Cardiac muscle cell (in vitro differentiated cells and primary cell): ENCODE results near the gene BRINP1. TPM values are rescaled to one million over a fixed set of nuclear protein-coding genes. Genes with fewer than 3 reads are reported as not detected.

Experiments
- DNase-seq, 2 donors: peaks; one replicate each; pipeline versions ENCODE4 v3.0.0 to v3.0.0-alpha.2; 2010 to 2017; ENCODE audit warnings: low read depth in 1 of 2, low spot score in 1 of 2
- H3K27ac ChIP-seq: fragments of 200-600 bp; sonication (generic); 2 replicates; pipeline ENCODE4 v1.5.1; 2016
- H3K27me3 ChIP-seq: fragments of 200-600 bp; sonication (generic); 2 replicates; pipeline ENCODE4 v1.6.0; 2016; ENCODE audit warnings: control low read depth
- H3K36me3 ChIP-seq: fragments of 200-600 bp; sonication (generic); 2 replicates; pipeline ENCODE4 v1.5.1; 2016; ENCODE audit warnings: control low read depth
- H3K4me1 ChIP-seq: fragments of 200-600 bp; sonication (generic); 2 replicates; pipeline ENCODE4 v1.8.1; 2017; ENCODE audit warnings: low read depth, mild to moderate bottlenecking, mixed run types
- H3K4me3 ChIP-seq: fragments of 200-600 bp; sonication (generic); 2 replicates; pipeline ENCODE4 v1.5.1; 2016; ENCODE audit warnings: mild to moderate bottlenecking
- H3K9me3 ChIP-seq: fragments of 200-600 bp; sonication (generic); 2 replicates; pipeline ENCODE4 v1.5.1; 2017; ENCODE audit warnings: low read depth, mild to moderate bottlenecking, control low read depth
- CTCF ChIP-seq: IDR thresholded peaks from 2 replicates; pipeline ENCODE4 v1.5.1; 2012; ENCODE audit warnings: low read depth, mild to moderate bottlenecking, low read length
- polyA plus RNA-seq: library from polyadenylated mRNA; unstranded; fragments of >200 nt; fragmentation: Nextera tagmentation; extraction: Ambion mirVana; gene quantifications from 2 replicates; pipeline ENCODE4 v1.2.1, GENCODE V29; 2016
- total RNA-seq: library from RNA; depleted of rRNA; stranded (reverse); fragments of >200 nt; gene quantifications from 2 replicates; pipeline ENCODE4 v1.2.3, GENCODE V29; 2016

BRINP1 gene
- total and polyA plus RNA-seq, 2 experiments from 2014 or later: 4.5 to 5.2 TPM

DNA sequence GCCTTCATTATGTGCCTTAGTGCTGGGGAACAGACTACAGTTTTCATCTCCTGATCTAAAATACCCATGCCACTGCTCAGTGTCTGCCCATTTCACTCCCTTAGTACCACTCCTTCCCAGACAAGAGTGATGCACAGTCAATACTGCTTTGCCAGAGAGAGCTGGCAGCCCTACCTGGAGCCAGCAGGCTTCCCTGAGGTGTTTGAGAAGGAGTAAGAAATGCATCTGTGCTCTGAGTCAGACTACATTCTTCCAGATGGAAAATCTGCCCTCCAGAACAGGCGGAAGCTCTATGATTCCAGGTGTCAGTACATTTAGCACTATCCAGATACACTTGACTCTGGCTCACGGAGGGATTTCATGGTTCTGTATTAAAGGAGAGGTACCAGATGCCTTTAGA is 209.8 kb downstream of the BRINP1 start:
- Histone ChIP-seq H3K36me3 (no peaks in the 10 kb centered on the region), H3K4me3 (no peak overlapping the region), H3K9me3 (no peaks in the 10 kb centered on the region), H3K4me1 (no peaks in the 10 kb centered on the region), H3K27me3 (no peaks in the 10 kb centered on the region), H3K27ac (no peak overlapping the region)
- TF ChIP-seq CTCF: no peak
- no peak for DNase-seq

- TF ChIP-seq CTCF: no peak
- no peak overlapping the region for H3K27ac ChIP-seq
- no peaks in the 10 kb centered on the region for H3K4me1 ChIP-seq
- H3K9me3 ChIP-seq: no peaks in the 10 kb centered on the region
- H3K27me3 ChIP-seq: no peaks in the 10 kb centered on the region
- H3K36me3 ChIP-seq: no peaks in the 10 kb centered on the region
- no peak overlapping the region for H3K4me3 ChIP-seq
- no peak for DNase-seq
Measured at GRCh38 chr9:119157196-119157595, 212.0 kb downstream of the BRINP1 start.

DNA sequence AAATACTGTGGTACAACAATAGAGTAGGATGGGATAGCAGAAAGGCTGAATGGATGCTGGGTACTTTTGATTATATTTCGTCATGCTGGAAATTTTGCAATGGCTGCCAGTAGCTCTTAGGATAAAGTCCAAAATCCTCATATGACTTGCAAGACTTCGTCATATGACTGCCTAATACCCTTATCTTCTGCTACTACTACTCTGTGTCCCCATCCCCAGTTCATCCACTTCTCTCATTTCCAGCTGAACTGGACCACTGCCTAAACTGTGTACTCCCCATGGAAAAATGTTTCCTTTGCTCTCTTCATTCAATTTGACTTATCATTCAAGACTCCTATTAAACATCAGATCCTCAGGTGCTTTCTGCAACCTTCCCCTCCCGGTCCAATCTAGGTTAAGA is 212.9 kb downstream of the BRINP1 start:
- no peak for DNase-seq
- no peaks in the 10 kb centered on the region for H3K4me1 ChIP-seq
- H3K27ac ChIP-seq: no peak overlapping the region

GRCh38 chr9:119154527-119154926 is 214.7 kb downstream of the BRINP1 start:
- H3K27me3 ChIP-seq: no peaks in the 10 kb centered on the region
- DNase-seq: no peak
- TF ChIP-seq CTCF: no peak
- H3K9me3 ChIP-seq: no peaks in the 10 kb centered on the region
- H3K36me3 ChIP-seq: no peaks in the 10 kb centered on the region
- H3K4me3 ChIP-seq: no peak overlapping the region
- no peak overlapping the region for H3K27ac ChIP-seq
- no peaks in the 10 kb centered on the region for H3K4me1 ChIP-seq

More for the DNA sequence above, 212.9 kb downstream of the BRINP1 start:
- H3K27me3 ChIP-seq: no peaks in the 10 kb centered on the region
- H3K9me3 ChIP-seq: no peaks in the 10 kb centered on the region
- no peaks in the 10 kb centered on the region for H3K36me3 ChIP-seq
- TF ChIP-seq CTCF: no peak
- no peak overlapping the region for H3K4me3 ChIP-seq

- Histone ChIP-seq H3K4me3 (no peak overlapping the region), H3K36me3 (no peaks in the 10 kb centered on the region), H3K27ac (no peak overlapping the region), H3K9me3 (no peaks in the 10 kb centered on the region), H3K27me3 (no peaks in the 10 kb centered on the region), H3K4me1 (no peaks in the 10 kb centered on the region)
- TF ChIP-seq CTCF: no peak
- DNase-seq: no peak
Measured at GRCh38 chr9:119153402-119153801, 215.8 kb downstream of the BRINP1 start.

- Histone ChIP-seq H3K36me3 (no peaks in the 10 kb centered on the region), H3K9me3 (no peaks in the 10 kb centered on the region), H3K4me3 (no peak overlapping the region), H3K27ac (no peak overlapping the region), H3K27me3 (no peaks in the 10 kb centered on the region), H3K4me1 (no peaks in the 10 kb centered on the region)
- DNase-seq: no peak
- no peak for TF ChIP-seq CTCF
Measured at GRCh38 chr9:119148855-119149254, 220.4 kb downstream of the BRINP1 start.
